Gastrocnemius medialis (tissue), 4 donors: Measurements from ENCODE around the gene CD3E. TPM values are rescaled to one million over a fixed set of nuclear protein-coding genes. Genes with fewer than 3 reads are reported as not detected.

ENCODE experiments used
- ATAC-seq, 2 donors: fragments of 150-250 bp; one replicate each; pipeline ENCODE4 v1.9.1; 2016
- DNase-seq, 2 donors: peaks; one replicate each; pipeline ENCODE4 v3.0.0-alpha.2; 2019
- H3K27ac ChIP-seq, 4 donors: fragments of 200-600 bp; sonication (generic); 1 replicate in 1 of 4; 2 replicates in 3 of 4; pipeline ENCODE4 v1.5.1; 2016 to 2018; ENCODE audit warnings: mild to moderate bottlenecking in 2 of 4, moderate library complexity in 1 of 4
- H3K27me3 ChIP-seq, 3 donors: fragments of 200-600 bp; sonication (generic) in 2 of 3; 1 replicate in 1 of 3; 2 replicates in 2 of 3; pipeline versions ENCODE4 v1.5.1 to v1.6.0; 2016 to 2019; ENCODE audit warnings: mild to moderate bottlenecking in 1 of 3, moderate library complexity in 1 of 3
- H3K36me3 ChIP-seq, 2 donors: fragments of 200-600 bp; sonication (generic) in 1 of 2; one replicate each; pipeline ENCODE4 v1.5.1; 2017 to 2018
- H3K4me1 ChIP-seq, 2 donors: fragments of 200-600 bp; sonication (generic) in 1 of 2; one replicate each; pipeline ENCODE4 v1.5.1; 2016 to 2017; ENCODE audit warnings: mild to moderate bottlenecking in 2 of 2
- H3K4me3 ChIP-seq, 4 donors: fragments of 200-600 bp; sonication (generic) in 3 of 4; 1 replicate in 1 of 4; 2 replicates in 3 of 4; pipeline ENCODE4 v1.5.1; 2016 to 2019; ENCODE audit warnings: mild to moderate bottlenecking in 2 of 4
- H3K9me3 ChIP-seq, 3 donors: fragments of 200-600 bp; sonication (generic) in 2 of 3; 1 replicate in 1 of 3; 2 replicates in 2 of 3; pipeline ENCODE4 v1.5.1; 2016 to 2019
- CTCF ChIP-seq, 5 experiments: fragments of 450-650 bp in 3 of 5; fragments of 200-600 bp in 2 of 5; sonication (generic) in 2 of 5; IDR thresholded peaks in 4 of 5; conservative IDR thresholded peaks in 1 of 5; 1 replicate in 4 of 5; 2 replicates in 1 of 5; pipeline ENCODE4 v1.5.1; 2016 to 2019; ENCODE audit warnings: antibody characterized with exemption in 5 of 5, mild to moderate bottlenecking in 3 of 5, moderate library complexity in 3 of 5
- POLR2A ChIP-seq, 2 donors: fragments of 450-650 bp; IDR thresholded peaks; one replicate each; pipeline ENCODE4 v1.6.1; 2017; ENCODE audit warnings: antibody characterized with exemption in 2 of 2, mild to moderate bottlenecking in 2 of 2, moderate library complexity in 2 of 2
- in situ Hi-C, 4 donors: fragments of 200-750 bp; cut with MboI; loops; one replicate each; pipeline versions ENCODE4 v1.15.0 to v1.8.0; 2017; ENCODE audit warnings: low sequenced_read_pairs in 4 of 4
- intact Hi-C: fragments of 100-400 bp; cut with DNase I; formaldehyde crosslinking; loops from one replicate; pipeline ENCODE4 v1.15.1; 2023; ENCODE audit warnings: low total_unique reads
- total RNA-seq, 4 donors: library from RNA; depleted of rRNA; stranded (reverse); fragments of >200 nt; gene quantifications; one replicate each; pipeline versions ENCODE4 v1.1.0 to v1.2.3, GENCODE V29; 2016

CD3E gene
- total RNA-seq, 4 donors from 2014 or later: 0.42 to 0.51 TPM; not detected in 2

GRCh38 chr11:118358071-118358470, 53.5 kb downstream of the CD3E start:
- in situ Hi-C loops (loop anchor here in 1 of 4 donors (10.0 kb wide), 1 partner anchor 163 kb away; no protein-coding TSS in a partner anchor), intact Hi-C loops (loop anchor here (2.0 kb wide), 1 partner anchor 43 kb away; the partner anchor contains the start of gene ATP5MG)
- no peaks in the 10 kb centered on the region for H3K27me3 ChIP-seq
- DNase-seq (no peak), ATAC-seq (no peak)
- TF ChIP-seq POLR2A (IDR thresholded peaks at IDR 0.05) (no peak), CTCF (IDR thresholded peaks at IDR 0.05 in 4 of 5, conservative IDR thresholded peaks at IDR 0.05 in 1 of 5) (no peak)
- H3K27ac ChIP-seq: no peak overlapping the region
- no peaks in the 10 kb centered on the region for H3K9me3 ChIP-seq
- no peak overlapping the region for H3K4me3 ChIP-seq
- peaks cover 16 to 20% of the 10 kb centered on the region in 2 donors for H3K4me1 ChIP-seq
- H3K36me3 ChIP-seq: no peaks in the 10 kb centered on the region

- Histone ChIP-seq H3K4me3 (peak within 1 kb of the TSS; percentile 72 to 88 (median 76)), H3K36me3 (no peaks in the 10 kb centered on the region), H3K27ac (peak within 1 kb of the TSS; percentile 70 to 83 (median 76)), H3K9me3 (no peaks in the 10 kb centered on the region), H3K27me3 (no peaks in the 10 kb centered on the region), H3K4me1 (peaks cover 25 to 28% of the 10 kb centered on the region in 2 donors)
- ATAC-seq (peak; percentile 84 to 97), DNase-seq (peak; percentile 89 to 92)
- TF ChIP-seq CTCF (IDR thresholded peaks at IDR 0.05 in 4 of 5, conservative IDR thresholded peaks at IDR 0.05 in 1 of 5) (no peak), POLR2A (IDR thresholded peaks at IDR 0.05) (peak; percentile 54 to 60)
- in situ Hi-C loops (loop anchor here in 1 of 4 donors (10.0 kb wide), 1 partner anchor 165 kb away; no protein-coding TSS in a partner anchor), intact Hi-C loops (loop anchor here (2.0 kb wide), 1 partner anchor 41 kb away; the partner anchor contains the start of gene ATP5MG)
Measured at GRCh38 chr11:118359295-118359958, 54.9 kb downstream of the CD3E start, which contains the start of gene UBE4A. Gene UBE4A (plus strand): TSS chr11:118359600. CDS start chr11:118365081, 5,481 bp downstream.

GRCh38 chr11:118364956-118365615, 60.6 kb downstream of the CD3E start:
- in situ Hi-C loops: no loop called here
- no peak for TF ChIP-seq CTCF (IDR thresholded peaks at IDR 0.05 in 4 of 5, conservative IDR thresholded peaks at IDR 0.05 in 1 of 5)
- TF ChIP-seq POLR2A (IDR thresholded peaks at IDR 0.05): no peak
- peak overlapping the region in 1 of 4 donors; percentile 11 for H3K4me3 ChIP-seq
- intact Hi-C loops: loop anchor here (5.0 kb wide), 1 partner anchor 72 kb away; the partner anchor contains the start of gene KMT2A
- ATAC-seq (peak in 1 of 2 donors; percentile 45), DNase-seq (no peak)
- H3K27ac ChIP-seq: peak overlapping the region; percentile 78 to 89 (median 86)
- peaks cover 0 to 23% of the 10 kb centered on the region in 2 donors for H3K36me3 ChIP-seq
- H3K4me1 ChIP-seq: peaks cover 44 to 46% of the 10 kb centered on the region in 2 donors
- no peaks in the 10 kb centered on the region for H3K9me3 ChIP-seq
- no peaks in the 10 kb centered on the region for H3K27me3 ChIP-seq

Other genes with a start within 250 kb of the CD3E start
- gene TMPRSS4, start 227.7 kb upstream of the CD3E start, total RNA-seq: 1 to 10 TPM in 1 of 4 donors, not detected in 3; 1.1 TPM
- not detected for gene SMIM35, start 217.8 kb upstream of the CD3E start, total RNA-seq
- gene SCN4B, start 151.9 kb upstream of the CD3E start, total RNA-seq: 10 to 100 TPM in 1 of 4 donors, 1 to 10 TPM in 3; 3.5 to 16.3 (median 6.5) TPM
- gene SCN2B, start 128.1 kb upstream of the CD3E start, total RNA-seq: 1 to 10 TPM in 1 of 4 donors, under 1 TPM in 2, not detected in 1; 0.10 to 1.9 (median 0.24) TPM
- 1 to 10 TPM in 1 of 4 donors, under 1 TPM in 2, not detected in 1; 0.82 to 1.2 (median 0.91) TPM for gene JAML, start 79.7 kb upstream of the CD3E start, total RNA-seq
- 1 to 10 TPM in 1 of 4 donors, under 1 TPM in 3; 0.10 to 2.1 (median 0.19) TPM for gene MPZL3, start 52.4 kb upstream of the CD3E start, total RNA-seq
- gene MPZL2, start 40.4 kb upstream of the CD3E start, total RNA-seq: 1 to 10 TPM; 1.2 to 7.9 (median 3.4) TPM
- 1 to 10 TPM in 1 of 4 donors, under 1 TPM in 2, not detected in 1; 0.35 to 3.0 (median 0.46) TPM for gene CD3D, start 38.0 kb downstream of the CD3E start, total RNA-seq
- under 1 TPM in 2 of 4 donors, not detected in 2; 0.33 to 0.51 TPM for gene CD3G, start 39.6 kb downstream of the CD3E start, total RNA-seq
- gene UBE4A, start 54.9 kb downstream of the CD3E start, total RNA-seq: 10 to 100 TPM; 36.6 to 73.9 (median 41.7) TPM
- gene ATP5MG, start 96.9 kb downstream of the CD3E start, total RNA-seq: 10 to 100 TPM; 46.9 to 90.6 (median 55.4) TPM
- 10 to 100 TPM; 24.3 to 55.6 (median 27.9) TPM for gene KMT2A, start 131.8 kb downstream of the CD3E start, total RNA-seq
- 1 to 10 TPM in 1 of 4 donors, under 1 TPM in 1, not detected in 2; 0.55 to 3.8 TPM for gene TTC36, start 222.7 kb downstream of the CD3E start, total RNA-seq
- 10 to 100 TPM in 2 of 4 donors, 1 to 10 TPM in 2; 2.5 to 36.6 (median 10.7) TPM for gene TMEM25, start 226.5 kb downstream of the CD3E start, total RNA-seq